Activated CD4-positive, alpha-beta memory T cell treated with anti-CD3 and anti-CD28 coated beads, Interleukin-2, amount 10 ng/mL, durations not matched to agents 7 days and 5 days (primary cell): ENCODE measurements around the gene AKR7A3. TPM values are rescaled to one million over a fixed set of nuclear protein-coding genes. Genes with fewer than 3 reads are reported as not detected.
A peak's percentile ranks its signal among the peaks of the same experiment; 100 is the strongest.
"Not testable (repeated sequence)": the region's sequence is repeated elsewhere in the genome, so short reads cannot be mapped to it uniquely, and the experiment has no call there.

Experiments used
- CTCF ChIA-PET: fragments of 350-600 bp; sonication (Branson Sonifier 250); formaldehyde crosslinking; loops from one replicate; lab custom pipeline; 2021; ENCODE audit warnings: antibody characterized with exemption, inconsistent platforms; lab: Charles Lee
- POLR2A ChIA-PET: fragments of 350-600 bp; sonication (Branson Sonifier 250); formaldehyde crosslinking; loops from one replicate; lab custom pipeline; 2021; ENCODE audit warnings: antibody characterized with exemption; lab: Charles Lee
- DNase-seq: peaks from one replicate; pipeline ENCODE4 v3.0.0-alpha.2; 2020
- H3K27ac Mint-ChIP-seq: one replicate; pipeline ENCODE4 v1.8.0; 2021; ENCODE audit warnings: mild to moderate bottlenecking, mixed read lengths
- H3K27me3 Mint-ChIP-seq: one replicate; pipeline ENCODE4 v1.8.0; 2021; ENCODE audit warnings: mixed read lengths
- H3K36me3 Mint-ChIP-seq: one replicate; pipeline ENCODE4 v1.8.0; 2021; ENCODE audit warnings: low read depth, mixed read lengths
- H3K4me1 Mint-ChIP-seq: one replicate; pipeline ENCODE4 v1.8.0; 2021; ENCODE audit warnings: mixed read lengths
- H3K4me3 Mint-ChIP-seq: one replicate; pipeline ENCODE4 v1.8.0; 2021; ENCODE audit warnings: mild to moderate bottlenecking, mixed read lengths
- H3K9me3 Mint-ChIP-seq: one replicate; pipeline ENCODE4 v1.8.0; 2021; ENCODE audit warnings: mixed read lengths
- total RNA-seq, 2 experiments: library from RNA; stranded (reverse); gene quantifications; one replicate each; pipeline ENCODE4 v1.2.3, GENCODE V29; 2021

Gene AKR7A3
- under 1 TPM; 0.20 to 0.48 TPM for total RNA-seq

GRCh38 chr1:19288324-19289241 lies at the start of gene AKR7A3:
AKR7A3 (minus strand) TSS chr1:19288770; CDS start chr1:19288709, 61 bp downstream.
- H3K4me3 Mint-ChIP-seq: peak within 1 kb of the TSS; percentile 32
- H3K9me3 Mint-ChIP-seq, H3K36me3 Mint-ChIP-seq, H3K27ac Mint-ChIP-seq, H3K4me1 Mint-ChIP-seq: not testable (repeated sequence)
- peaks cover 14% of the 10 kb centered on the region for H3K27me3 Mint-ChIP-seq
- peak; percentile 69 for DNase-seq
- POLR2A ChIA-PET: interaction anchor here (1.6 kb wide), 1 partner anchor 9 kb away, joined by 3 read pairs; no protein-coding TSS in a partner anchor
- CTCF ChIA-PET: interaction anchor here (0.5 kb wide), 1 partner anchor 24 kb away, joined by 4 read pairs; no protein-coding TSS in a partner anchor

- H3K27me3 Mint-ChIP-seq: no peaks in the 10 kb centered on the region
- peaks cover 36% of the 10 kb centered on the region for H3K36me3 Mint-ChIP-seq
- no peak overlapping the region for H3K27ac Mint-ChIP-seq
- no peaks in the 10 kb centered on the region for H3K9me3 Mint-ChIP-seq
- ChIA-PET CTCF (no interaction called here), POLR2A (no interaction called here)
- no peak for DNase-seq
- H3K4me1 Mint-ChIP-seq: peaks cover 11% of the 10 kb centered on the region
- no peak overlapping the region for H3K4me3 Mint-ChIP-seq
Measured at GRCh38 chr1:19338323-19338762, 49.8 kb upstream of the AKR7A3 start.

- Mint-ChIP-seq H3K4me3 (no peak overlapping the region), H3K4me1 (peaks cover 11% of the 10 kb centered on the region), H3K27me3 (no peaks in the 10 kb centered on the region), H3K9me3 (no peaks in the 10 kb centered on the region), H3K27ac (no peak overlapping the region), H3K36me3 (peaks cover 30% of the 10 kb centered on the region)
- no peak for DNase-seq
- ChIA-PET POLR2A (no interaction called here), CTCF (no interaction called here)
Measured at GRCh38 chr1:19337289-19337688, 48.7 kb upstream of the AKR7A3 start.

- DNase-seq: no peak
- Mint-ChIP-seq H3K27me3 (no peaks in the 10 kb centered on the region), H3K9me3 (no peaks in the 10 kb centered on the region), H3K4me1 (peaks cover 9% of the 10 kb centered on the region), H3K36me3 (peaks cover 23% of the 10 kb centered on the region), H3K4me3 (no peak overlapping the region), H3K27ac (no peak overlapping the region)
- POLR2A ChIA-PET: no interaction called here
- CTCF ChIA-PET: interaction anchor here (1.5 kb wide), 1 partner anchor 54 kb away, joined by 3 read pairs; no protein-coding TSS in a partner anchor
Measured at GRCh38 chr1:19336543-19336942, 48.0 kb upstream of the AKR7A3 start.

- H3K4me3 Mint-ChIP-seq: no peak overlapping the region
- no peak for DNase-seq
- ChIA-PET CTCF (interaction anchor here (0.8 kb wide), 1 partner anchor 10 kb away, joined by 3 read pairs; no protein-coding TSS in a partner anchor), POLR2A (no interaction called here)
- H3K27ac Mint-ChIP-seq: no peak overlapping the region
- H3K36me3 Mint-ChIP-seq: peaks cover 6% of the 10 kb centered on the region
- H3K27me3 Mint-ChIP-seq: no peaks in the 10 kb centered on the region
- H3K9me3 Mint-ChIP-seq: no peaks in the 10 kb centered on the region
- H3K4me1 Mint-ChIP-seq: peaks cover 6% of the 10 kb centered on the region
Measured at GRCh38 chr1:19333587-19334354, 45.2 kb upstream of the AKR7A3 start.

GRCh38 chr1:19332832-19333231 lies 44.3 kb upstream of the AKR7A3 start:
- H3K27me3 Mint-ChIP-seq: no peaks in the 10 kb centered on the region
- peaks cover 6% of the 10 kb centered on the region for H3K4me1 Mint-ChIP-seq
- H3K4me3 Mint-ChIP-seq: no peak overlapping the region
- ChIA-PET POLR2A (no interaction called here), CTCF (interaction anchor here (0.6 to 0.8 kb wide), 2 partner anchors 11 to 139 kb away, joined by 3 to 4 read pairs; no protein-coding TSS in a partner anchor)
- no peaks in the 10 kb centered on the region for H3K9me3 Mint-ChIP-seq
- H3K36me3 Mint-ChIP-seq: peaks cover 2% of the 10 kb centered on the region
- DNase-seq: no peak
- H3K27ac Mint-ChIP-seq: no peak overlapping the region

GRCh38 chr1:19331262-19331878 lies 42.8 kb upstream of the AKR7A3 start:
- Mint-ChIP-seq H3K4me3 (no peak overlapping the region), H3K36me3 (no peaks in the 10 kb centered on the region), H3K9me3 (no peaks in the 10 kb centered on the region), H3K27ac (no peak overlapping the region), H3K4me1 (peaks cover 1% of the 10 kb centered on the region), H3K27me3 (no peaks in the 10 kb centered on the region)
- ChIA-PET POLR2A (interaction anchor here (0.8 to 0.9 kb wide), 2 partner anchors 10 to 19 kb away, joined by 3 read pairs; partner anchors contain the start of genes AKR7A2 and SLC66A1), CTCF (interaction anchor here (0.5 to 0.7 kb wide), 2 partner anchors 10 to 328 kb away, joined by 3 to 6 read pairs; no protein-coding TSS in a partner anchor)
- DNase-seq: no peak

- H3K9me3 Mint-ChIP-seq: no peaks in the 10 kb centered on the region
Measured at GRCh38 chr1:19330449-19331135, 42.0 kb upstream of the AKR7A3 start.

GRCh38 chr1:19329611-19330010 lies 41.0 kb upstream of the AKR7A3 start:
- DNase-seq: no peak
- POLR2A ChIA-PET: interaction anchor here (0.6 to 1.0 kb wide), 2 partner anchors 17 to 333 kb away, joined by 3 read pairs; partner anchors contain the start of genes AKR7A2 and SLC66A1
- Mint-ChIP-seq H3K27me3 (no peaks in the 10 kb centered on the region), H3K36me3 (no peaks in the 10 kb centered on the region), H3K4me1 (no peaks in the 10 kb centered on the region), H3K4me3 (no peak overlapping the region), H3K27ac (no peak overlapping the region), H3K9me3 (no peaks in the 10 kb centered on the region)
- CTCF ChIA-PET: no interaction called here

More at GRCh38 chr1:19330449-19331135, 42.0 kb upstream of the AKR7A3 start:
- no peaks in the 10 kb centered on the region for H3K36me3 Mint-ChIP-seq
- POLR2A ChIA-PET: interaction anchor here (0.8 to 1.0 kb wide), 2 partner anchors 18 kb away, joined by 3 read pairs; partner anchors contain the start of genes AKR7A2 and SLC66A1
- H3K4me1 Mint-ChIP-seq: no peaks in the 10 kb centered on the region
- no peak overlapping the region for H3K4me3 Mint-ChIP-seq
- H3K27ac Mint-ChIP-seq: no peak overlapping the region
- CTCF ChIA-PET: interaction anchor here (0.5 to 0.7 kb wide), 2 partner anchors 11 to 329 kb away, joined by 3 to 6 read pairs; no protein-coding TSS in a partner anchor
- no peak for DNase-seq
- H3K27me3 Mint-ChIP-seq: no peaks in the 10 kb centered on the region

GRCh38 chr1:19329188-19329587 lies 40.6 kb upstream of the AKR7A3 start:
- H3K27me3 Mint-ChIP-seq: no peaks in the 10 kb centered on the region
- no peaks in the 10 kb centered on the region for H3K4me1 Mint-ChIP-seq
- CTCF ChIA-PET: no interaction called here
- H3K27ac Mint-ChIP-seq: no peak overlapping the region
- H3K36me3 Mint-ChIP-seq: no peaks in the 10 kb centered on the region
- H3K9me3 Mint-ChIP-seq: no peaks in the 10 kb centered on the region
- POLR2A ChIA-PET: interaction anchor here (0.6 kb wide), 1 partner anchor 332 kb away, joined by 3 read pairs; no protein-coding TSS in a partner anchor
- no peak for DNase-seq
- no peak overlapping the region for H3K4me3 Mint-ChIP-seq

- CTCF ChIA-PET: no interaction called here
- no peak overlapping the region for H3K4me3 Mint-ChIP-seq
- POLR2A ChIA-PET: no interaction called here
- H3K4me1 Mint-ChIP-seq: no peaks in the 10 kb centered on the region
- no peaks in the 10 kb centered on the region for H3K36me3 Mint-ChIP-seq
- H3K9me3 Mint-ChIP-seq: no peaks in the 10 kb centered on the region
- H3K27ac Mint-ChIP-seq: no peak overlapping the region
- DNase-seq: no peak
- no peaks in the 10 kb centered on the region for H3K27me3 Mint-ChIP-seq
Measured at GRCh38 chr1:19328486-19328885, 39.9 kb upstream of the AKR7A3 start.

- H3K4me3 Mint-ChIP-seq: no peak overlapping the region
- no peaks in the 10 kb centered on the region for H3K27me3 Mint-ChIP-seq
- DNase-seq: no peak
- H3K36me3 Mint-ChIP-seq: no peaks in the 10 kb centered on the region
- no peak overlapping the region for H3K27ac Mint-ChIP-seq
- no peaks in the 10 kb centered on the region for H3K9me3 Mint-ChIP-seq
- ChIA-PET CTCF (no interaction called here), POLR2A (no interaction called here)
- no peaks in the 10 kb centered on the region for H3K4me1 Mint-ChIP-seq
Measured at GRCh38 chr1:19327736-19328135, 39.2 kb upstream of the AKR7A3 start.
